HL-60 (cell line): ENCODE results near the gene SSR2.

Experiments used
- DNase-seq, 2 experiments: peaks; one replicate each; pipeline ENCODE4 v3.0.0-alpha.2; 2010 to 2020; ENCODE audit warnings: low read depth in 1 of 2, low spot score in 1 of 2
- H3K27ac ChIP-seq: fragments of 250-450 bp; sonication (Bioruptor Pico); replicated peaks from 2 replicates; pipeline ENCODE4 v1.5.1; 2020; ENCODE audit warnings: mild to moderate bottlenecking, moderate library complexity
- H3K27me3 ChIP-seq: fragments of 250-450 bp; sonication (Bioruptor Pico); 2 replicates; pipeline ENCODE4 v1.5.1; 2021; ENCODE audit warnings: mild to moderate bottlenecking, moderate library complexity; ENCODE audit not compliant: insufficient read depth, poor library complexity, severe bottlenecking
- H3K4me3 ChIP-seq: replicated peaks from 2 replicates; pipeline ENCODE4 v1.5.1; 2011; ENCODE audit warnings: mild to moderate bottlenecking, control low read depth, low read length; ENCODE audit not compliant: insufficient read depth
- GABPA ChIP-seq: IDR thresholded peaks from 2 replicates; pipeline ENCODE4 v1.6.1; 2012; ENCODE audit warnings: low read depth
- POLR2AphosphoS5 ChIP-seq: IDR thresholded peaks from 2 replicates; pipeline ENCODE4 v1.6.1; 2012; ENCODE audit warnings: low read depth
- SPI1 ChIP-seq: IDR thresholded peaks from 2 replicates; pipeline ENCODE4 v1.6.1; 2012; ENCODE audit warnings: low read depth, mild to moderate bottlenecking, borderline replicate concordance
- TF ChIP-seq, protein P1 (sequence below): IDR thresholded peaks from one replicate; pipeline ENCODE4 v1.5.1; 2011; ENCODE audit warnings: low read length, control low read depth, inconsistent platforms; ENCODE audit not compliant: insufficient read depth
- TF ChIP-seq, protein P2 (sequence below): IDR thresholded peaks from 2 replicates; pipeline ENCODE4 v1.6.1; 2012; ENCODE audit warnings: low read depth; ENCODE audit not compliant: insufficient replicate concordance

Gene SSR2

DNA sequence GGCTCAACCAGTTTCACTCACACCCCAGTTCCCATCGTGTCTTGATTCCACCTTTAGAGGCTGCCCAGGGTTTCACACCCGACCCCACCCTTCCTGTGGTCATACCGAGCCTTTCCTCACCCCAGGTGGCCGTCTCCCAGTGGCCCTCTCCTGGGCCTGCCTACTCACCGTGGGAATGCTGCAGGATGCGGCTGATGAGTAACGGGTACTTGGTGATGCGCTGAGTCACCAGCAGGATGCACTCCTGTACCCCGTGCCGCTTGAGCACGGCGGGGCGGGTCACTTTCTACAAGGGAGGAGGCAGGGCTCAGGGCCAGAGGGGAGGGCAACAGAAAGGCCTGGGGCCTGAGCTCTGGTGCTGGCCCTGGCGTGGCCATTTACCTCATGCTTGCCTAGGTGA lies 58.8 kb downstream of the SSR2 start:
- H3K4me3 ChIP-seq = no peak overlapping the region
- TF ChIP-seq, protein P1, sequence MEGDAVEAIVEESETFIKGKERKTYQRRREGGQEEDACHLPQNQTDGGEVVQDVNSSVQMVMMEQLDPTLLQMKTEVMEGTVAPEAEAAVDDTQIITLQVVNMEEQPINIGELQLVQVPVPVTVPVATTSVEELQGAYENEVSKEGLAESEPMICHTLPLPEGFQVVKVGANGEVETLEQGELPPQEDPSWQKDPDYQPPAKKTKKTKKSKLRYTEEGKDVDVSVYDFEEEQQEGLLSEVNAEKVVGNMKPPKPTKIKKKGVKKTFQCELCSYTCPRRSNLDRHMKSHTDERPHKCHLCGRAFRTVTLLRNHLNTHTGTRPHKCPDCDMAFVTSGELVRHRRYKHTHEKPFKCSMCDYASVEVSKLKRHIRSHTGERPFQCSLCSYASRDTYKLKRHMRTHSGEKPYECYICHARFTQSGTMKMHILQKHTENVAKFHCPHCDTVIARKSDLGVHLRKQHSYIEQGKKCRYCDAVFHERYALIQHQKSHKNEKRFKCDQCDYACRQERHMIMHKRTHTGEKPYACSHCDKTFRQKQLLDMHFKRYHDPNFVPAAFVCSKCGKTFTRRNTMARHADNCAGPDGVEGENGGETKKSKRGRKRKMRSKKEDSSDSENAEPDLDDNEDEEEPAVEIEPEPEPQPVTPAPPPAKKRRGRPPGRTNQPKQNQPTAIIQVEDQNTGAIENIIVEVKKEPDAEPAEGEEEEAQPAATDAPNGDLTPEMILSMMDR = no peak
- TF ChIP-seq, protein P2, sequence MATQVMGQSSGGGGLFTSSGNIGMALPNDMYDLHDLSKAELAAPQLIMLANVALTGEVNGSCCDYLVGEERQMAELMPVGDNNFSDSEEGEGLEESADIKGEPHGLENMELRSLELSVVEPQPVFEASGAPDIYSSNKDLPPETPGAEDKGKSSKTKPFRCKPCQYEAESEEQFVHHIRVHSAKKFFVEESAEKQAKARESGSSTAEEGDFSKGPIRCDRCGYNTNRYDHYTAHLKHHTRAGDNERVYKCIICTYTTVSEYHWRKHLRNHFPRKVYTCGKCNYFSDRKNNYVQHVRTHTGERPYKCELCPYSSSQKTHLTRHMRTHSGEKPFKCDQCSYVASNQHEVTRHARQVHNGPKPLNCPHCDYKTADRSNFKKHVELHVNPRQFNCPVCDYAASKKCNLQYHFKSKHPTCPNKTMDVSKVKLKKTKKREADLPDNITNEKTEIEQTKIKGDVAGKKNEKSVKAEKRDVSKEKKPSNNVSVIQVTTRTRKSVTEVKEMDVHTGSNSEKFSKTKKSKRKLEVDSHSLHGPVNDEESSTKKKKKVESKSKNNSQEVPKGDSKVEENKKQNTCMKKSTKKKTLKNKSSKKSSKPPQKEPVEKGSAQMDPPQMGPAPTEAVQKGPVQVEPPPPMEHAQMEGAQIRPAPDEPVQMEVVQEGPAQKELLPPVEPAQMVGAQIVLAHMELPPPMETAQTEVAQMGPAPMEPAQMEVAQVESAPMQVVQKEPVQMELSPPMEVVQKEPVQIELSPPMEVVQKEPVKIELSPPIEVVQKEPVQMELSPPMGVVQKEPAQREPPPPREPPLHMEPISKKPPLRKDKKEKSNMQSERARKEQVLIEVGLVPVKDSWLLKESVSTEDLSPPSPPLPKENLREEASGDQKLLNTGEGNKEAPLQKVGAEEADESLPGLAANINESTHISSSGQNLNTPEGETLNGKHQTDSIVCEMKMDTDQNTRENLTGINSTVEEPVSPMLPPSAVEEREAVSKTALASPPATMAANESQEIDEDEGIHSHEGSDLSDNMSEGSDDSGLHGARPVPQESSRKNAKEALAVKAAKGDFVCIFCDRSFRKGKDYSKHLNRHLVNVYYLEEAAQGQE = no peak
- TF ChIP-seq GABPA (no peak), SPI1 (no peak), POLR2AphosphoS5 (no peak; the same call in 1 of the 2 replicates)
- H3K27me3 ChIP-seq = no peaks in the 10 kb centered on the region
- no peak for DNase-seq
- no peak overlapping the region; the same call in 1 of the 2 replicates for H3K27ac ChIP-seq

DNA sequence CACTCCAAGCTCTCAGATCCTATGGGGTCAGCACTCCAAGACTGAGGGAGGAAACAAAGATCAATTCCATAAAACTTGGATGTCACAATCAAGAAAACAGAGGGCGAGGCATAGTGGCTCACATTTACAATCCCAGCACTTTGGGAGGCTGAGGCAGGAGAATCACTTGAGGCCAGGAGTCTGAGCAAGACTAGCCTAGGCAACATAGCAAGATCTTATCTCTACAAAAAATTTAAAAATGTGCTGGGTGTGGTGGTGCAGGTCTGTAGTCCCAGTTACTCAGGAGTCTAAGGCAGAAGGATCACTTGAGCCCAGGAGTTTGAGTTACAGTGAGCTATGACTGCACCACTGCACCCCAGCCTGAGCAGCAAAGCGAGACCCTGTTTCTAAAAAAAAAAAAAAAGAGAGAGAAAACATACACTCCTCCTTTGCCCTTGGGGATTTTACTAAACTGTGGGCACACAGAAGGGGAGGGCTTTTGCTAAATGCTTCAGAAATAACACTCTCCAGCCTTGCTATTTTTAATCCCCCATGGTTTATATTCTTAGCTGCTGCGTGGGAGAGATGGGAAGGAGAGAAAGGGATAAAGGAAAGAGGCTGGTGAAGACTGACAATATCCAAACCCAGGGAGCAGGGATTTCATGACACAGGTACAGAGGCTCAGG lies 60.5 kb downstream of the SSR2 start:
- Histone ChIP-seq H3K27me3 (no peaks in the 10 kb centered on the region), H3K27ac (peak overlapping the region; percentile 47; the same call in 1 of the 2 replicates), H3K4me3 (no peak overlapping the region)
- TF ChIP-seq, protein P1 = no peak
- TF ChIP-seq GABPA = no peak
- TF ChIP-seq, protein P2 = no peak
- TF ChIP-seq SPI1 = no peak
- no peak for TF ChIP-seq POLR2AphosphoS5
- no peak for DNase-seq
